HEK293 (cell line): ENCODE measurements around the gene TCEA2.

Experiments
- ZFP37 ChIP-seq: fragments of 450-650 bp; formaldehyde crosslinking; IDR thresholded peaks from 2 replicates; pipeline ENCODE4 v1.5.1; 2016; ENCODE audit warnings: missing biosample characterization, missing genetic modification characterization
- ZNF10 ChIP-seq: fragments of 450-650 bp; formaldehyde crosslinking; IDR thresholded peaks from 2 replicates; pipeline ENCODE4 v1.5.1; 2017; ENCODE audit warnings: missing biosample characterization, missing genetic modification characterization
- ZNF174 ChIP-seq: fragments of 450-650 bp; formaldehyde crosslinking; IDR thresholded peaks from 2 replicates; pipeline ENCODE4 v1.5.0; 2017; ENCODE audit warnings: missing biosample characterization, mild to moderate bottlenecking, missing genetic modification characterization
- ZNF239 ChIP-seq: fragments of 450-650 bp; formaldehyde crosslinking; IDR thresholded peaks from 2 replicates; pipeline ENCODE4 v1.5.1; 2016; ENCODE audit warnings: missing biosample characterization, missing genetic modification characterization
- ZNF561 ChIP-seq: fragments of 450-650 bp; IDR thresholded peaks from 2 replicates; pipeline ENCODE4 v1.5.1; 2018; ENCODE audit warnings: missing biosample characterization, missing genetic modification characterization, borderline replicate concordance
- ZNF571 ChIP-seq: fragments of 450-650 bp; formaldehyde crosslinking; IDR thresholded peaks from 2 replicates; pipeline ENCODE4 v1.5.0; 2017; ENCODE audit warnings: missing biosample characterization, missing genetic modification characterization
- ZNF639 ChIP-seq: fragments of 450-650 bp; formaldehyde crosslinking; IDR thresholded peaks from 2 replicates; pipeline ENCODE4 v1.5.1; 2016; ENCODE audit warnings: missing biosample characterization, missing genetic modification characterization
- ZNF677 ChIP-seq: fragments of 450-650 bp; IDR thresholded peaks from 2 replicates; pipeline ENCODE4 v1.5.0; 2018; ENCODE audit warnings: missing biosample characterization, mild to moderate bottlenecking, missing genetic modification characterization, moderate library complexity
- ZNF747 ChIP-seq: fragments of 450-650 bp; formaldehyde crosslinking; IDR thresholded peaks from 2 replicates; pipeline ENCODE4 v1.5.1; 2016; ENCODE audit warnings: missing biosample characterization, missing genetic modification characterization
- TF ChIP-seq, protein P1 (sequence below): fragments of 450-650 bp; formaldehyde crosslinking; IDR thresholded peaks from 2 replicates; pipeline ENCODE4 v1.5.1; 2016; ENCODE audit warnings: missing biosample characterization, missing genetic modification characterization
- TF ChIP-seq, protein P2 (sequence below): fragments of 450-650 bp; formaldehyde crosslinking; conservative IDR thresholded peaks from 2 replicates; pipeline ENCODE4 v1.5.1; 2016; ENCODE audit warnings: low read depth, missing biosample characterization, missing genetic modification characterization
- TF ChIP-seq, protein P3 (sequence below): fragments of 450-650 bp; formaldehyde crosslinking; IDR thresholded peaks from 2 replicates; pipeline ENCODE4 v1.5.1; 2016; ENCODE audit warnings: missing biosample characterization, missing genetic modification characterization, borderline replicate concordance
- TF ChIP-seq, protein P4 (sequence below): fragments of 450-650 bp; formaldehyde crosslinking; IDR thresholded peaks from 2 replicates; pipeline ENCODE4 v1.5.1; 2016; ENCODE audit warnings: missing biosample characterization, missing genetic modification characterization

Gene TCEA2

DNA sequence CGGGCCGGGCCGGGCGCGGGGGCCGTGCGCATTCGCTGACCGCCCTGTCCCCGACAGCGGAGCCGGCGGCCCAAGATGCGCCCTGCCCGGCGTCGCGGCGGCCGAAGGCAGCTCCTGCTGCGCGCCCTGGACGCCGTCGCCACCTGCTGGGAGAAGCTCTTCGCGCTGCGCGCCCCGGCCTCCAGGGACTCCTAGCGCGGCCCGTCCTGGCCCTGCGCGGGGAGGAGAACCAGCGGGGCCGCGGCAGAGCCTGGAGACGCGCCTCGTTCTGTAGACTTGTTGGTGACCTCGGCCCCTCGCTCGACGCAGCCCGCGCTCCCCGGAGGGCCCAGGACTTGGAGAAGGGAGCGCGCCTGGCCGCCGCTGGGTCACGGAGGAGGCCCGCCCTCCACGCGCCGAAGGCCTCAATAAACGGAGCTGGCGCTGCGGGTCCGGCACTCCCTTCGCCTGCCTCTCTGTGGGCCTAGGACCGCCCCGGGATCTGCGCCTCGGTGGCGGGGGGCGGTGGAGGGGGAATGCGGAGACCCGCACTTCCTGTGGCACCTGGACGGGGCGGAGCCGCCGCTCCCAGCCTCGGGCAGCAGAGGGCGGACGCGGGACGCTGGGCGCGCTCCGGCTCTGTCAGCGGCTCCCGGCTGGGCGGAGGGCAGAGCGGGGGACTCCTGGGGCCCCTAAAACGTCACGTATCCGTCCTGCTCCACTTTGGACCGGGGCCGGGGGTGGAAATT, 24.3 kb upstream of the TCEA2 start (continued):
- TF ChIP-seq ZNF677 (tag by site-specific recombination) (no peak), ZFP37 (tag by site-specific recombination) (no peak), ZNF239 (tag by site-specific recombination) (no peak), ZNF10 (tag by site-specific recombination) (peak; percentile 75; the same call in 1 of the 2 replicates), ZNF571 (tag by site-specific recombination) (no peak), ZNF561 (peak; percentile 65; the same call in 1 of the 2 replicates), ZNF174 (tag by site-specific recombination) (no peak), ZNF747 (tag by site-specific recombination) (no peak), ZNF639 (tag by site-specific recombination) (no peak)
- TF ChIP-seq, protein P1, sequence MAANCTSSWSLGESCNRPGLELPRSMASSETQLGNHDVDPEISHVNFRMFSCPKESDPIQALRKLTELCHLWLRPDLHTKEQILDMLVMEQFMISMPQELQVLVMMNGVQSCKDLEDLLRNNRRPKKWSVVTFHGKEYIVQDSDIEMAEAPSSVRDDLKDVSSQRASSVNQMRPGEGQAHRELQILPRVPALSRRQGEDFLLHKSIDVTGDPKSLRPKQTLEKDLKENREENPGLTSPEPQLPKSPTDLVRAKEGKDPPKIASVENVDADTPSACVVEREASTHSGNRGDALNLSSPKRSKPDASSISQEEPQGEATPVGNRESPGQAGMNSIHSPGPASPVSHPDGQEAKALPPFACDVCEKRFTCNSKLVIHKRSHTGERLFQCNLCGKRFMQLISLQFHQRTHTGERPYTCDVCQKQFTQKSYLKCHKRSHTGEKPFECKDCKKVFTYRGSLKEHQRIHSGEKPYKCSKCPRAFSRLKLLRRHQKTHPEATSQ (tag by site-specific recombination), result 0 out of 2 replicates have a peak, but pooled peaks have one; percentile 16
- TF ChIP-seq, protein P2, sequence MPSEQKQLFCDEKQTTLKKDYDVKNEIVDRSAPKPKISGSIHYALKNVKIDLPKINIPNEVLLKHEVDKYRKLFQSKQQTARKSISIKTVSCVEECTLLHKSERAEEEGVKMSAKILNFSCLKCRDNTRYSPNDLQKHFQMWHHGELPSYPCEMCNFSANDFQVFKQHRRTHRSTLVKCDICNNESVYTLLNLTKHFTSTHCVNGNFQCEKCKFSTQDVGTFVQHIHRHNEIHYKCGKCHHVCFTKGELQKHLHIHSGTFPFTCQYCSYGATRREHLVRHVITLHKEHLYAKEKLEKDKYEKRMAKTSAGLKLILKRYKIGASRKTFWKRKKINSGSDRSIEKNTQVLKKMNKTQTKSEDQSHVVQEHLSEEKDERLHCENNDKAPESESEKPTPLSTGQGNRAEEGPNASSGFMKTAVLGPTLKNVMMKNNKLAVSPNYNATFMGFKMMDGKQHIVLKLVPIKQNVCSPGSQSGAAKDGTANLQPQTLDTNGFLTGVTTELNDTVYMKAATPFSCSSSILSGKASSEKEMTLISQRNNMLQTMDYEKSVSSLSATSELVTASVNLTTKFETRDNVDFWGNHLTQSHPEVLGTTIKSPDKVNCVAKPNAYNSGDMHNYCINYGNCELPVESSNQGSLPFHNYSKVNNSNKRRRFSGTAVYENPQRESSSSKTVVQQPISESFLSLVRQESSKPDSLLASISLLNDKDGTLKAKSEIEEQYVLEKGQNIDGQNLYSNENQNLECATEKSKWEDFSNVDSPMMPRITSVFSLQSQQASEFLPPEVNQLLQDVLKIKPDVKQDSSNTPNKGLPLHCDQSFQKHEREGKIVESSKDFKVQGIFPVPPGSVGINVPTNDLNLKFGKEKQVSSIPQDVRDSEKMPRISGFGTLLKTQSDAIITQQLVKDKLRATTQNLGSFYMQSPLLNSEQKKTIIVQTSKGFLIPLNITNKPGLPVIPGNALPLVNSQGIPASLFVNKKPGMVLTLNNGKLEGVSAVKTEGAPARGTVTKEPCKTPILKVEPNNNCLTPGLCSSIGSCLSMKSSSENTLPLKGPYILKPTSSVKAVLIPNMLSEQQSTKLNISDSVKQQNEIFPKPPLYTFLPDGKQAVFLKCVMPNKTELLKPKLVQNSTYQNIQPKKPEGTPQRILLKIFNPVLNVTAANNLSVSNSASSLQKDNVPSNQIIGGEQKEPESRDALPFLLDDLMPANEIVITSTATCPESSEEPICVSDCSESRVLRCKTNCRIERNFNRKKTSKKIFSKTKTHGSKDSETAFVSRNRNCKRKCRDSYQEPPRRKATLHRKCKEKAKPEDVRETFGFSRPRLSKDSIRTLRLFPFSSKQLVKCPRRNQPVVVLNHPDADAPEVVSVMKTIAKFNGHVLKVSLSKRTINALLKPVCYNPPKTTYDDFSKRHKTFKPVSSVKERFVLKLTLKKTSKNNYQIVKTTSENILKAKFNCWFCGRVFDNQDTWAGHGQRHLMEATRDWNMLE (tag by site-specific recombination), result no peak
- TF ChIP-seq, protein P3, sequence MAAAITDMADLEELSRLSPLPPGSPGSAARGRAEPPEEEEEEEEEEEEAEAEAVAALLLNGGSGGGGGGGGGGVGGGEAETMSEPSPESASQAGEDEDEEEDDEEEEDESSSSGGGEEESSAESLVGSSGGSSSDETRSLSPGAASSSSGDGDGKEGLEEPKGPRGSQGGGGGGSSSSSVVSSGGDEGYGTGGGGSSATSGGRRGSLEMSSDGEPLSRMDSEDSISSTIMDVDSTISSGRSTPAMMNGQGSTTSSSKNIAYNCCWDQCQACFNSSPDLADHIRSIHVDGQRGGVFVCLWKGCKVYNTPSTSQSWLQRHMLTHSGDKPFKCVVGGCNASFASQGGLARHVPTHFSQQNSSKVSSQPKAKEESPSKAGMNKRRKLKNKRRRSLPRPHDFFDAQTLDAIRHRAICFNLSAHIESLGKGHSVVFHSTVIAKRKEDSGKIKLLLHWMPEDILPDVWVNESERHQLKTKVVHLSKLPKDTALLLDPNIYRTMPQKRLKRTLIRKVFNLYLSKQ (tag by site-specific recombination), result no peak
- TF ChIP-seq, protein P4, sequence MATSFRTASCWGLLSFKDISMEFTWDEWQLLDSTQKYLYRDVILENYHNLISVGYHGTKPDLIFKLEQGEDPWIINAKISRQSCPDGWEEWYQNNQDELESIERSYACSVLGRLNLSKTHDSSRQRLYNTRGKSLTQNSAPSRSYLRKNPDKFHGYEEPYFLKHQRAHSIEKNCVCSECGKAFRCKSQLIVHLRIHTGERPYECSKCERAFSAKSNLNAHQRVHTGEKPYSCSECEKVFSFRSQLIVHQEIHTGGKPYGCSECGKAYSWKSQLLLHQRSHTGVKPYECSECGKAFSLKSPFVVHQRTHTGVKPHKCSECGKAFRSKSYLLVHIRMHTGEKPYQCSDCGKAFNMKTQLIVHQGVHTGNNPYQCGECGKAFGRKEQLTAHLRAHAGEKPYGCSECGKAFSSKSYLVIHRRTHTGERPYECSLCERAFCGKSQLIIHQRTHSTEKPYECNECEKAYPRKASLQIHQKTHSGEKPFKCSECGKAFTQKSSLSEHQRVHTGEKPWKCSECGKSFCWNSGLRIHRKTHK (tag by site-specific recombination), result no peak
